HG03175 (cell line): ENCODE measurements around the gene KRTAP3-2.

ENCODE experiments used
- ATAC-seq: cut with Tn5 transposase; IDR thresholded peaks from one replicate; pipeline ENCODE4 v1.9.1; 2021; ENCODE audit warnings: mild to moderate bottlenecking, moderate library complexity; ENCODE audit not compliant: unreplicated experiment

KRTAP3-2 gene

GRCh38 chr17:40974366-40974765 lies 25.3 kb downstream of the KRTAP3-2 start:
- ATAC-seq = no peak

- ATAC-seq = no peak
Measured at GRCh38 chr17:40967582-40967981, 32.1 kb downstream of the KRTAP3-2 start.

- ATAC-seq = no peak
Measured at GRCh38 chr17:40966848-40967247, 32.9 kb downstream of the KRTAP3-2 start, which contains the start of gene KRT39. KRT39 (minus strand) TSS chr17:40966948; CDS start chr17:40966856, 92 bp downstream.

- ATAC-seq = no peak
Measured at GRCh38 chr17:40963838-40964237, 35.9 kb downstream of the KRTAP3-2 start.

- ATAC-seq = no peak
Measured at GRCh38 chr17:40962059-40962561, 37.6 kb downstream of the KRTAP3-2 start.

DNA sequence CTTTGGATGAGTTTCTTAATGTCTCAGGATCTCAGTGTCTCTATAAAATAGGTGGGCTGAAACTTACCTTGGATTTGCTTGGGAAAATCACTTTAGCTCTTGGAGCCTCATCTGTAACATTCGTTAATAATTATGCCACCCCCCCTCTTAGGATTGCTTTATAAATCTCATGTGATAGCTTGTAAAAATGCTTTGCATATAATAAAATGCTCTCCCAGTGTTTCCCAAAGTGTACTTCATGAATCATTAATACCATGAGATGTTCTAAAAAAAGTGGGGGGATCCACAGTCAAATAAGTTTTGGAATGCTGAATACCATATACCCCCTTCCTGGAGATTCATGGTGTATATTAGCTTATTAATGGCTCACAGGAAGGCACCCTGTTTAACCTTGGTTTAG lies 38.1 kb downstream of the KRTAP3-2 start:
- ATAC-seq = no peak

- no peak for ATAC-seq
Measured at GRCh38 chr17:40960144-40960543, 39.6 kb downstream of the KRTAP3-2 start.

GRCh38 chr17:40958086-40958953 lies 41.4 kb downstream of the KRTAP3-2 start:
- no peak for ATAC-seq

DNA sequence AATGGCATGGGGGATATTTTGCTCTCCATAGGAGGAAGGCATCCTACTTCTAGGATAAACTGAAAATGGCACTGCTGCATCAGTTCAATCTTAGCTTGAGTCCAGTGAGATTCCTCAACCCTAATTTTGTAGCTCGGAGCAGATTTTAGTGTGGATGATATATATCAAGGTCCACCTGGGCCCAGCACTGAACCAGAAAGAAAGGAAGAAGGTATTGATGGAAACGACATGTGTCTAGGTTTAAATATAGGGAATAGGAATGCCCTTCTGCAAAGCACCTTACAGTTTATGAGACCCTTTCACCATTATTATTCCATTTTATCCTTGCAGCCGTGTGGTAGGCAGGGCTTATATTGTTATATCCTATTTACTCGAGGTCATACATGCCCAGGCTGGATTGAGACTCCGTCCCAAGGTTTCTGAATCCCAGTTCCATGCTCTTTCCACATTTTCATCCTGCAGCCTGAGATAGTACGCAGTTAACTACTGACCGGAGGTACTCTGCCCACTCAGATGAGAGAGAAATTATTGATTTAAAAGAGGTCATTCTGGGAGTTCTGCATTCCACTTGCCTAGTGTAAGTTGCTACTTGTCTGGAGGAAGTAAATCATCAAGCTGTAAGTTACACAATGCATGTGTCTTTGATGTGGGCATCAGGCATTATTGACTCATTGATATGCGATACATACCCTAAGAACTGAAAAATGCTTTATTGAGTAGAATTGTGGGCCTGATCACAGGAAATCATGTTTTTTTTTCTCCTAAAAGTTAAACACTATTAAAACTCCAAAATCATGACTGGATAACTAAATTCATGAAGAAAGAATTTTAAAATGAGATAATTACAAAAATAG lies 43.1 kb downstream of the KRTAP3-2 start:
- no peak for ATAC-seq

GRCh38 chr17:40953881-40954280 lies 45.8 kb downstream of the KRTAP3-2 start:
- no peak for ATAC-seq

DNA sequence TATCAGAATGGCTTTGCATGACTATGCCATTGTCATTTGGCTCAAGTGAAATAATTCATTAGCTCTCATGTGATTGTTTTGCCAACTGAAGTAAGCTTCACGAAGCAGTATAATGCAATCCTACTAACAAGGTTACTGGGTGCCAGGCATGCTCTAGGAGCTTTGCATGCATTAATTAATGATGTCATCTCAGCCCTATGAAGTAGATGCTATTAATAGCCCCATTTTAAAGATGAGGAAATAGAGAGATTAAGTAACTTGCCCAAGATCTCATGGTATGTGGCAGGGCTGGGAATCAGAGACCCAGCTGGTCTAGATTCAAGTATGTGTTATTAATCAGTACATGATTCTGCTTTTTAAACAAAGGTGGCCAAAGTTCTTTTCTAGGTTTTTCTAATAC lies 47.0 kb downstream of the KRTAP3-2 start:
- ATAC-seq = no peak

DNA sequence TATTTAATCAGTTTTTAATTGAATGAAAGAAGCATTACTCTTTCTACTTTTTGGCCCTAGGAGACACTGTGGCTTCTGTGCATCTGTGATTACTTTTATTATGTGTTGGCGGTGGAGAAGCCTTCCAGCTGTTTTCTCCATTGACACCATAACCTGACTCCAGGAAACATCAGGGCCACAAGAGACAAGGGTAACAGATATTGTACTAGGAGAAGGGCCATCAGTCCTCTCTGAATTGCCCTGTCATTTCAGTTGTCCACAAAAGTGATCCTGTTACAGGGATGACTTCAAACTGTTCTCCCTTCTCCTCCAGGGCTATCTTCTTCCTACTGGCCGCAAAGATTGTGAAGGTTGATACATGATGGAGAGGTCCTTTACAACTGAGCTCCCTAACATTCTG lies 47.6 kb downstream of the KRTAP3-2 start:
- no peak for ATAC-seq

- ATAC-seq = no peak
Measured at GRCh38 chr17:40951011-40951622, 48.6 kb downstream of the KRTAP3-2 start.

GRCh38 chr17:40950176-40950575 lies 49.5 kb downstream of the KRTAP3-2 start:
- no peak for ATAC-seq

GRCh38 chr17:40949418-40949817 lies 50.3 kb downstream of the KRTAP3-2 start:
- no peak for ATAC-seq
